ENCODE results near the gene LRRC2.

The LRRC2 gene

GRCh38 chr3:46519952-46520351 lies 46.1 kb downstream of the LRRC2 start:
- Histone ChIP-seq H3K4me3 (ENCODE audit: low read length) (no peak overlapping the region), H3K4me2 (ENCODE audit: low read length) (no peak overlapping the region)

GRCh38 chr3:46517784-46518181 lies 48.3 kb downstream of the LRRC2 start:
- H3K27me3 ChIP-seq (ENCODE audit: control insufficient read depth, insufficient read depth, low read length): no peaks in the 10 kb centered on the region
- H3K4me3 ChIP-seq (ENCODE audit: low read length): no peak overlapping the region
- H3K4me2 ChIP-seq (ENCODE audit: low read length): no peak overlapping the region
- H3K36me3 ChIP-seq (ENCODE audit: insufficient read depth, low read length): peaks cover 6% of the 10 kb centered on the region
- no peaks in the 10 kb centered on the region for H3K9me3 ChIP-seq (replicated peaks; ENCODE audit: low read length)
- no peak overlapping the region for H3K9ac ChIP-seq (ENCODE audit: low read depth, low read length)
- peaks cover 16% of the 10 kb centered on the region for H3K4me1 ChIP-seq (ENCODE audit: control insufficient read depth, insufficient read depth, low read length)

More at GRCh38 chr3:46519952-46520351, 46.1 kb downstream of the LRRC2 start:
- Histone ChIP-seq H3K36me3 (ENCODE audit: insufficient read depth, low read length) (peaks cover 6% of the 10 kb centered on the region), H3K27me3 (ENCODE audit: control insufficient read depth, insufficient read depth, low read length) (no peaks in the 10 kb centered on the region), H3K9me3 (replicated peaks; ENCODE audit: low read length) (no peaks in the 10 kb centered on the region), H3K4me1 (ENCODE audit: control insufficient read depth, insufficient read depth, low read length) (peaks cover 16% of the 10 kb centered on the region), H3K9ac (ENCODE audit: low read depth, low read length) (no peak overlapping the region)

- Histone ChIP-seq H3K4me3 (ENCODE audit: low read length) (no peak overlapping the region), H3K27me3 (ENCODE audit: control insufficient read depth, insufficient read depth, low read length) (no peaks in the 10 kb centered on the region), H3K9me3 (replicated peaks; ENCODE audit: low read length) (no peaks in the 10 kb centered on the region), H3K9ac (ENCODE audit: low read depth, low read length) (peak overlapping the region; percentile 69), H3K36me3 (ENCODE audit: insufficient read depth, low read length) (peaks cover 6% of the 10 kb centered on the region), H3K4me2 (ENCODE audit: low read length) (peak overlapping the region; percentile 45), H3K4me1 (ENCODE audit: control insufficient read depth, insufficient read depth, low read length) (peaks cover 16% of the 10 kb centered on the region)
Observed at GRCh38 chr3:46517016-46517783, 48.9 kb downstream of the LRRC2 start.

GRCh38 chr3:46516521-46516920 lies 49.6 kb downstream of the LRRC2 start:
- Histone ChIP-seq H3K4me2 (ENCODE audit: low read length) (peak overlapping the region; percentile 45), H3K4me1 (ENCODE audit: control insufficient read depth, insufficient read depth, low read length) (peaks cover 16% of the 10 kb centered on the region), H3K36me3 (ENCODE audit: insufficient read depth, low read length) (peaks cover 6% of the 10 kb centered on the region), H3K27me3 (ENCODE audit: control insufficient read depth, insufficient read depth, low read length) (no peaks in the 10 kb centered on the region), H3K9me3 (replicated peaks; ENCODE audit: low read length) (no peaks in the 10 kb centered on the region), H3K9ac (ENCODE audit: low read depth, low read length) (peak overlapping the region; percentile 69), H3K4me3 (ENCODE audit: low read length) (no peak overlapping the region)

GRCh38 chr3:46512191-46512749 lies 53.8 kb downstream of the LRRC2 start:
- no peak overlapping the region for H3K9ac ChIP-seq (ENCODE audit: low read depth, low read length)
- no peak overlapping the region for H3K4me3 ChIP-seq (ENCODE audit: low read length)
- no peaks in the 10 kb centered on the region for H3K36me3 ChIP-seq (ENCODE audit: insufficient read depth, low read length)
- peaks cover 9% of the 10 kb centered on the region for H3K4me1 ChIP-seq (ENCODE audit: control insufficient read depth, insufficient read depth, low read length)
- H3K9me3 ChIP-seq (replicated peaks; ENCODE audit: low read length): no peaks in the 10 kb centered on the region
- H3K4me2 ChIP-seq (ENCODE audit: low read length): no peak overlapping the region
- H3K27me3 ChIP-seq (ENCODE audit: control insufficient read depth, insufficient read depth, low read length): no peaks in the 10 kb centered on the region

GRCh38 chr3:46509661-46510187 lies 56.4 kb downstream of the LRRC2 start:
- H3K27me3 ChIP-seq (ENCODE audit: control insufficient read depth, insufficient read depth, low read length): no peaks in the 10 kb centered on the region
- no peak overlapping the region for H3K9ac ChIP-seq (ENCODE audit: low read depth, low read length)
- no peaks in the 10 kb centered on the region for H3K36me3 ChIP-seq (ENCODE audit: insufficient read depth, low read length)
- H3K4me2 ChIP-seq (ENCODE audit: low read length): no peak overlapping the region
- H3K4me1 ChIP-seq (ENCODE audit: control insufficient read depth, insufficient read depth, low read length): no peaks in the 10 kb centered on the region
- H3K9me3 ChIP-seq (replicated peaks; ENCODE audit: low read length): no peaks in the 10 kb centered on the region
- no peak overlapping the region for H3K4me3 ChIP-seq (ENCODE audit: low read length)

- H3K9ac ChIP-seq (ENCODE audit: low read depth, low read length): no peak overlapping the region
- H3K4me3 ChIP-seq (ENCODE audit: low read length): no peak overlapping the region
- H3K9me3 ChIP-seq (replicated peaks; ENCODE audit: low read length): no peaks in the 10 kb centered on the region
- H3K27me3 ChIP-seq (ENCODE audit: control insufficient read depth, insufficient read depth, low read length): no peaks in the 10 kb centered on the region
- H3K4me2 ChIP-seq (ENCODE audit: low read length): no peak overlapping the region
- no peaks in the 10 kb centered on the region for H3K4me1 ChIP-seq (ENCODE audit: control insufficient read depth, insufficient read depth, low read length)
- no peaks in the 10 kb centered on the region for H3K36me3 ChIP-seq (ENCODE audit: insufficient read depth, low read length)
Observed at GRCh38 chr3:46508850-46509591, 57.1 kb downstream of the LRRC2 start.

- Histone ChIP-seq H3K27me3 (ENCODE audit: control insufficient read depth, insufficient read depth, low read length) (no peaks in the 10 kb centered on the region), H3K4me3 (ENCODE audit: low read length) (no peak overlapping the region), H3K9me3 (replicated peaks; ENCODE audit: low read length) (no peaks in the 10 kb centered on the region), H3K4me1 (ENCODE audit: control insufficient read depth, insufficient read depth, low read length) (peaks cover 6% of the 10 kb centered on the region), H3K4me2 (ENCODE audit: low read length) (no peak overlapping the region), H3K36me3 (ENCODE audit: insufficient read depth, low read length) (no peaks in the 10 kb centered on the region), H3K9ac (ENCODE audit: low read depth, low read length) (no peak overlapping the region)
Observed at GRCh38 chr3:46506526-46506925, 59.6 kb downstream of the LRRC2 start.

- Histone ChIP-seq H3K4me1 (ENCODE audit: control insufficient read depth, insufficient read depth, low read length) (peaks cover 11% of the 10 kb centered on the region), H3K9me3 (replicated peaks; ENCODE audit: low read length) (no peaks in the 10 kb centered on the region), H3K36me3 (ENCODE audit: insufficient read depth, low read length) (no peaks in the 10 kb centered on the region), H3K4me3 (ENCODE audit: low read length) (no peak overlapping the region), H3K4me2 (ENCODE audit: low read length) (no peak overlapping the region), H3K9ac (ENCODE audit: low read depth, low read length) (no peak overlapping the region), H3K27me3 (ENCODE audit: control insufficient read depth, insufficient read depth, low read length) (no peaks in the 10 kb centered on the region)
Observed at GRCh38 chr3:46505953-46506352, 60.1 kb downstream of the LRRC2 start.

GRCh38 chr3:46504789-46505188 lies 61.3 kb downstream of the LRRC2 start:
- Histone ChIP-seq H3K4me1 (ENCODE audit: control insufficient read depth, insufficient read depth, low read length) (peaks cover 19% of the 10 kb centered on the region), H3K27me3 (ENCODE audit: control insufficient read depth, insufficient read depth, low read length) (no peaks in the 10 kb centered on the region)

GRCh38 chr3:46503200-46503874 lies 62.8 kb downstream of the LRRC2 start:
- no peaks in the 10 kb centered on the region for H3K27me3 ChIP-seq (ENCODE audit: control insufficient read depth, insufficient read depth, low read length)
- H3K4me1 ChIP-seq (ENCODE audit: control insufficient read depth, insufficient read depth, low read length): peaks cover 19% of the 10 kb centered on the region
- H3K9me3 ChIP-seq (replicated peaks; ENCODE audit: low read length): no peaks in the 10 kb centered on the region
- no peak overlapping the region for H3K4me3 ChIP-seq (ENCODE audit: low read length)
- H3K9ac ChIP-seq (ENCODE audit: low read depth, low read length): no peak overlapping the region
- no peak overlapping the region for H3K4me2 ChIP-seq (ENCODE audit: low read length)
- no peaks in the 10 kb centered on the region for H3K36me3 ChIP-seq (ENCODE audit: insufficient read depth, low read length)

More at GRCh38 chr3:46504789-46505188, 61.3 kb downstream of the LRRC2 start:
- no peak overlapping the region for H3K9ac ChIP-seq (ENCODE audit: low read depth, low read length)
- no peak overlapping the region for H3K4me2 ChIP-seq (ENCODE audit: low read length)
- H3K36me3 ChIP-seq (ENCODE audit: insufficient read depth, low read length): no peaks in the 10 kb centered on the region
- no peak overlapping the region for H3K4me3 ChIP-seq (ENCODE audit: low read length)
- no peaks in the 10 kb centered on the region for H3K9me3 ChIP-seq (replicated peaks; ENCODE audit: low read length)

Data from skeletal muscle satellite cell (primary cell).